NCI-H774 (cell line): ENCODE measurements around the gene FAM177B.

Source experiments
- DNase-seq: peaks from one replicate; lab custom pipeline; 2025; lab: John Stamatoyannopoulos, UW

The FAM177B gene

GRCh38 chr1:222736972-222737371 lies at the start of gene FAM177B:
Gene FAM177B, plus strand, starts transcription at chr1:222737202. Its CDS starts 9,344 bp downstream, at chr1:222746546.
- DNase-seq = no peak

- no peak for DNase-seq
Observed at GRCh38 chr1:222691016-222691415, 46.0 kb upstream of the FAM177B start.

GRCh38 chr1:222694927-222695326 lies 42.1 kb upstream of the FAM177B start:
- no peak for DNase-seq

DNA sequence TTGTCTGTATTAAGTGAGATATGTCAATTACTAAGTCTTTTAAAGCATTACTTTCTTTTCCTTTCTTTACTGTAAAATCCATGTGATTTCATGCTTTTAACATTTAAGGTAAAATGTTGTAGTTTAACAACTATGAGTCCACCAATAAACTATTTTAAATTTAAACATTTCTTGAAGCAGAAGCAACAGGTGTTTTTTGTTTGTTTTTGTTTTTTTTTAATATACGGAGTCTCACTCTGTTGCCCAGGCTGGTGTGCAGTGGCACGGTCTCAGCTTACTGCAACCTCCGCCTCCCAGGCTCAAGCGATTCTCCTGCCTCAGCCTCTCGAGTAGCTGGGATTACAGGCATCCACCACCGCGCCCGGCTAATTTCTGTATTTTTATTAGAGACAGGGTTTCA lies 40.3 kb upstream of the FAM177B start:
- DNase-seq = no peak

DNA sequence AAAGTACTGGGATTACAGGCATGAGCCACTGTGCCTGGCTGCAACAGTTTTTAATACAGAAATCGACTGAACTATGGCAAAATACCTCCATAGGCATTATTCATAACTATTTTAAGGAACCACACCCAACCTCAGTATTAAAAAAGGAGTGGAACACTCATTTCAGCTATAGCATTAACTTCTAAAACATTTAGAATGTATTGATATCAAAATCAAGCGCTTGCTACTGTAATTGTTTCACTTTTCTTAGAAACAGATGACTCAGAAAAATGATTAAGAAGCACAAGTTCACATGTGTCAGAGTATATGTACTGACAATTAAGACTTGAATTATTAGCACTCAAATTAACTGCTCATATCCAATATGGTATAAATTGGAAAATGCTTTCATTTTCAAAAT lies 39.8 kb upstream of the FAM177B start:
- no peak for DNase-seq

DNA sequence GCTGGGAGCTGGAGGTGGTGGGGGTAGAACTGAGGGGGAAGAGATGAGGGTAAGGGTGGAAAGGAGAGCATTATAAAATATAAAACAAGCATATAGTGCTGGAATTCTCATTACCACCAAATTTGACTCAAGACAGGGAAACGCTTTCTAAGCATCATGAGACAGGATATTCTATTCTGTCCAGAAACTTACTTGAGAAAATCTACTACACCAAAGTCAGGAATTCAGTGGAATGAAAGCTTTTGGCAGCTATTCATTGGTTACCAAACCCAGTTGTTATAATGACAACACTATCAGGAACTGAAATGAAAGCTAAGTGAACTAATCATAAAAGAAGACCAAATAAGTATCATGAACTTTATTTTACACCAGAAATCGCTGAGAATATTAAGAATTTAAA lies 39.2 kb upstream of the FAM177B start:
- no peak for DNase-seq

- no peak for DNase-seq
Observed at GRCh38 chr1:222702210-222702609, 34.8 kb upstream of the FAM177B start.

- DNase-seq = no peak
Observed at GRCh38 chr1:222704260-222704659, 32.7 kb upstream of the FAM177B start.

GRCh38 chr1:222706815-222707214 lies 30.2 kb upstream of the FAM177B start:
- DNase-seq = no peak

DNA sequence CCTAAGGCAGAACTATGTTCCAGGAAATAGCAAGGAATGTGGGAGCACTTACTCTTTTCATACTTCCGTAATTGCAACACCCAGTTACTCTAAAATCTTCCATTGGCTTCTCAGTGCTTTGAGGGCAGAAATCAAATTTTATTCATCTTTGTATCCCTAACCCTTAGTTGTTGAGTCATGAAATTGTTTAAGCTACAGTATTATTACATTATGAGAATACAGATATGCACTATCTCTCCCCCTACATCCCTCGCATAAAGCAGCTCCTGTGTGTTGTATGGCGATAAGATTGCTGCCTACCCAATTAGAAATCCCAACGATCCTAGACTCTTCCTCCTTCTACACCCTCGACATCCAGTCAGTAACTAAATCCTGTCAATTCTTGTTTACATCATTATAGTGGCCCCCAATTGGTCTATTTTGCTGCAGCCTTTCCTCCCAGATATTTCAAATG lies 27.3 kb upstream of the FAM177B start:
- DNase-seq = no peak

DNA sequence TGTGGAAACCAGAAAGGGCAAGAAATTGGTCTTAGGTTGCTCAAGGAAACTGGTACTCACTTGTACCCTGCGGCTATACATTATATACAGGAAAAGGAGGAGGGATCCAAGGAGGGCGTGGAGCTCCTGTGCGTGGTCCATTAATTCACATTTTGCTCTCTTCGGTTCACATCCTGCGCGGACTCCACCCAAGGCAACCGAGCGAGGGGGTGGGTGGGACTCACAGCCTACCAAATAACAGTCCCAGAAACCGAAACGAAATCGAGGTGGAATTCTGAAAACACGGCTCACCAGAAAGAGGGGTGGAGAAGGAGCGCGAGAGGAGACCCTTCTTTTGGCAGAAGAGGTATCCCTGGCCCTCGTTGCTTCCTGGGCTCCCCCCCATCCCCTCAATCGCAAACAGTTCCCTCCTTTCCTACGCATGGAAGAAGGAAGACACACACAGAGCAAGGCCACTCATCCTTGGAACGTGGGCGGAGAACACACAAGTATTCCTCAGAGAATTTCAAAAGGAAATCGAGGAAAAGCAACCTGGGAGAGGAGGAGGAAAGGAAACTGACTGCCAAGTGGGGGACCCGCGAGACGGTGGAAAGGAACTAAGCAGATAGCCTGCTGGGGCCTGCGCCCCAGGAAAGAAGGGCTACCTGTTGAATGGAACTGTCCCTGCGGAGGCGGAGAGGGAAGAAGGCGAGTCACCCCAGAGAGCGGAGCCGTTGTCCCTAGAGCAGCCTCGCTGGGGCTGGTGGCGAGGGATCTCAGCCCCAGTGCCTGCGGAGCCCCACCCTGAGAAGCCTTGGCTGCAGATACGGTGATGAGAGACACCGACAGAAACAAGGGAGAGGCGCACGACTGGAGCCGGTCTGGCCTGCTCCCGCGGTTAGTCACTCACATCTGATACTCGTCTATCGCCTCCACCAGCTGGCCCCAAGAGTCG lies 25.4 kb upstream of the FAM177B start:
- peak; percentile 24 for DNase-seq

DNA sequence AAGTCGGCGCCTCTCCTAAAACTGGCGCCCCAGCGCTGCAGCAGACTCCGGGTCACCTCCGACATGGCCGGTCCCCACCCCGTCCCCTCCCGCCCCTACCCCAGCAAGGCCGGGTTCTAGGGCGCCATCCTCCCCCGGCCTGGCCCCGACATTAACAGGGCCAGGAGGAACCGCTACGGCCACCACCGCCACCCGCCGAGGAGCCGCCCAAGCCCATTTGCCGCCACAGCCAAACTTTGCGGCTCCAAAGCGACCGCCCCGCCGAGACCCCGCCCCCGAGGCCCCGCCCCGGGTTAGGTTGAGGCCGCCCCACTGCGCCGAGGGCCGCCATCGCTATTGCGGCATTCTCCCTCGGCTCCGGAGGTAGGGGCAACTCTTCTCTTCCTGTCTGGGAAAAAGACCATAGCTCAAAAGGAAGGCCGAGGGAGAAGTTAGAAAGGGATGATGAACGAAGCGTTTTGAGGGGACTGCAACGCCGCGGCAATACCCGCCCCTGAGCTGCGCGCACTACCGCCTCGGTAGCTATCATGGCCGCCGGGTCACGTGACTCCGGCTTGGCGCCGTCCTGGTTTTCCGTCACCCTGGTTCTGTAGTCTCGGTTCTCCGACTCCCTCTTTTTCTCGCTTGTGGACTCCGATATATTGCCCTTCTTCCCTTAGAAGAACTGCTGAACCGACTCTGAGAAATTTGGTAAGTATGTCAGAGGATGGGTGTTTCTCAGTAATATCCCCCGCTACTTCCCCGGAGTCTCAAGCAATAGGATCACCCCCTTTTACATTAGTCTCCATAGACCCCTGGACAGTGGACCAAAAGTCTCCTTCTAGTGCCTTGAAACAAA lies 24.5 kb upstream of the FAM177B start, which contains the start of the genes AIDA and BROX:
AIDA (minus strand) TSS at position 239 of the 838 bp plus-strand sequence; CDS start at position 65, 174 bp downstream.
BROX (plus strand) TSS at position 312 of the 838 bp plus-strand sequence. CDS start 3,136 bp downstream, outside the sequence.
- DNase-seq = peak; percentile 87

GRCh38 chr1:222713091-222713961 lies 23.7 kb upstream of the FAM177B start:
- DNase-seq = peak; percentile 95

DNA sequence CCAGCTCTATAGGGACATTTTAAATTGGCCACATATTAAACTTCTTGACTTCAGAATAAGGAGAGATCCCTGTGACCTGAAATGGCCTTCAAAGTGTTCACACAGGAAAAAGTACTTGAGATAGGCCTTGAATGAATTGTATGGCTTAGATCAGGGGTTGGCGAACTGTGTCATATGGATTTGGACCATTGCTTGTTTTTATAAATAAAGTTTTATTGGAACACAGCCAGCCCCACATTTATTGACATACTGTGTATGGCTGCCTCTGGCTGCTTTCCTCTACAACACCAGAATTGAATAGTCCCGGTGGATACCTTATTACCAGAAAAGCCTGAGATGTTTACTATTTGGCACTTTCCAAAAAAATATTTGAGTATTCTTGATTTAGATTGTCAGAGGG lies 20.6 kb upstream of the FAM177B start:
- DNase-seq = no peak

DNA sequence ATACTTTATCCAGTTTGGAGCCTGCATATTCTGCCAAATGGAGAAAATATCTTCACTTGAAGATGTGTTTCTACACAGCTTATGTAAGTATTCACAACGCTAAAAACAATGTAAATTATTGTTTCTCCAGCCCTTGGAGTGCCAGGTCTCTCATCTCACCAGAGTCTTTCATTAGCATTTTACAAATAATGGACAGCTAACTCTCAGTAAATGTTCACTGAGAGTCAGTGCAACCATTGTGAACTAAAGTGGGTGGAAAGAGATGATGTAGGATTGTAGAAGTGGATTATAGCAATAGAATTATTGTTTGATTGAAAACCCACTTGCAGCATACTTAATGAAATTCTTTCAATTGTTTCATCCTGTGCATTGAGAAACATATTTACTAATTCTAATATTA lies 8.3 kb upstream of the FAM177B start:
- no peak for DNase-seq

DNA sequence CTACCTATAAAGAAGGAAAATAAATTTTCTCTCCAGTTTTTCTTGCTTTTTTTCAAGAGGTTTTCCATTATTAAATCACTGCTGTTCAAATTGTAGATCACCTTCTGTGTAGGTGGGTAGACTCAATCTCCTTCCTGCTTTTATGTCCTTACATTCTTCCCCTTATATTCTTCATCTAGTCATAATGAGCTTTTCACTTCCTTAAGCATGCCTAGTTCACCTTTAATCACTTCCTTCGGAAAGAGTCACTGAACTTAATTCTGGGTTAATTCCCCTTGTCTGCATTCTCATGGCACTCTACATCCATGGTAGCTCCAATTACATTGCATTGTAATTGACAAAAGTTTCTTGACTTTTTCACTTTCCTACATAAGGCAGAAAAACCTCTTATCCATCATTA lies 6.1 kb upstream of the FAM177B start:
- no peak for DNase-seq

DNA sequence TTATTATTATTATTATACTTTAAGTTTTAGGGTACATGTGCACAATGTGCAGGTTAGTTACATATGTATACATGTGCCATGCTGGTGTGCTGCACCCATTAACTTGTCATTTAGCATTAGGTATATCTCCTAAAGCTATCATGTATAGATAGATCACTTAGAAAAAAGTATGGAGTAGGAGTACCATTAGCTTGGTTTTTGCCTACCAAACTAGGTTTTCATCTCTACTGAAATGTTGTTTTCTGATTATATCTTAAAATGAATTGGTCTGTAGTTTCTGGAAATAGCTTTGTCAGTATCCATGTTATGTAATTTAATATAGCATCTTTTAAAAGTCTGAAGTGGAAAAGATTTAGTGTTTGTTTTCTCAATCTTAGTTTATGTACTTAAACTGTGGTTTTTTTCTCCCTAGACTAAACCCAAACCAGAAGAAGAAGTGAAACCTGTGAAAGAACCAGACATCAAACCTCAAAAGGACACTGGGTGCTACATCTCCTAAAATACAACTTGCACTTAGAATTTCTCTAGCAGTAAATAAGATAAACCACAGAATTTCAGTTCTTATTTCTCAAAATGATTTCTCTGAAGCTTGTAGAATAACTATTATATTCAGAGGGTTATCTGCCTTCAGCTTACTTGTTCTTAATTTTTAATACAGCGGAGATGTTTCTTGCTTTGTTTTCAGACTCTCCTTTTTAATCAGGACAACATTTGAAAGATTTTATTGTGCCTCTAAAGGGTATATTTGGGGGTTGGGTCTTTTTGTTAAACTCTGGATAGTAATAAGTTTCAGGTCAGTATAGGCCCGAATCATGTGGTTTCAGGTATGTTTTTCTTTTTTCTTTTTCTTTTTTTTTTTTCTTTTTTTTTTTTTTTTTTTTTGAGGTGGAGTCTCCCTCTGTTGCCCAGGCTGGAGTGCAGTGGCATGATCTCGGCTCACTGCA lies 4.5 kb upstream of the FAM177B start:
- DNase-seq = no peak

- no peak for DNase-seq
Observed at GRCh38 chr1:222734740-222735139, 2.3 kb upstream of the FAM177B start.

DNA sequence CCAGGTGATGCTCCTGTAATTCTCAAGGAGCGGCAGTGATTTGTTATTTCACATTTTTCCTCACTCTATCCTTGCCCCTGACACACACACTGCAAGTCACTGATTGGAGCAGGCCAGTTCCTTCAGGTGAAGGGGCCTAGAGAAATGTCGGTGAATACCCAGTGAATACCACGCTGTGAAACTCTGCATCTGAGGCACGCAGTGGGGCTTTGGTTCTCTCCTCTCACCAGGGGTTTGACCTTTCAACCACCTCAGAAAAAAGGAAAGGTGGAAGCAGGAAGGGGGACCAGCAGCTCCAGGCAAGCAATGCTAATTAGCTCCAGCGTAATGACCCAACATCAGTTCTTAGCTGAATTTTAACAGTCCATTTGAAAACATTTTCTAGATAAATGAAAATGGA lies 532 bp upstream of the FAM177B start:
- DNase-seq = no peak

DNA sequence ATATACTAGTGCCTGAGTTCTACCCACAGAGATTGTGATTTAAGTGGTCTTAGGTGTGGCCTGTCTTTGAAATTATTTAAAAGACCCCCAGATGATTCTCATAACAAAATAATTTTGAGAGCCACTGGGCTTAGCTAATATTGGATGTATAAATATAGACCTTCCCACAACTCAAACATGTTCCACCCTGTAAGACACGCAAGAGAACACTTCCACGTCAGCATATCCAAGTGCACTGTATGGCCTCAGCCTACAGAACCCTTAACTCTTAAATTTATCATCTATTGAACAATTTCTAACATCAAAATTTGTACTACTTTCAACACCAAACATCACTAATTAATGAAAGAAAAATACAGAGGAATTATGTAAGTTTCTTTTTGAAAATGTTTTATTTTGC lies 2.5 kb downstream of the FAM177B start:
- no peak for DNase-seq
